GM19324 (cell line): Measurements from ENCODE around the gene ITGA6.
"Not testable (repeated sequence)": the region's sequence is repeated elsewhere in the genome, so short reads cannot be mapped to it uniquely, and the experiment has no call there.

ENCODE experiments used
- ATAC-seq: cut with Tn5 transposase; IDR thresholded peaks from one replicate; pipeline ENCODE4 v1.9.1; 2021; ENCODE audit warnings: mild to moderate bottlenecking, moderate library complexity; ENCODE audit not compliant: unreplicated experiment, low FRiP score

ITGA6 gene

GRCh38 chr2:172507199-172507598 lies 79.8 kb downstream of the ITGA6 start:
- ATAC-seq, result no peak

GRCh38 chr2:172510088-172510487 lies 82.7 kb downstream of the ITGA6 start:
- ATAC-seq, result no peak

GRCh38 chr2:172510548-172510947 lies 83.2 kb downstream of the ITGA6 start:
- ATAC-seq, result no peak

DNA sequence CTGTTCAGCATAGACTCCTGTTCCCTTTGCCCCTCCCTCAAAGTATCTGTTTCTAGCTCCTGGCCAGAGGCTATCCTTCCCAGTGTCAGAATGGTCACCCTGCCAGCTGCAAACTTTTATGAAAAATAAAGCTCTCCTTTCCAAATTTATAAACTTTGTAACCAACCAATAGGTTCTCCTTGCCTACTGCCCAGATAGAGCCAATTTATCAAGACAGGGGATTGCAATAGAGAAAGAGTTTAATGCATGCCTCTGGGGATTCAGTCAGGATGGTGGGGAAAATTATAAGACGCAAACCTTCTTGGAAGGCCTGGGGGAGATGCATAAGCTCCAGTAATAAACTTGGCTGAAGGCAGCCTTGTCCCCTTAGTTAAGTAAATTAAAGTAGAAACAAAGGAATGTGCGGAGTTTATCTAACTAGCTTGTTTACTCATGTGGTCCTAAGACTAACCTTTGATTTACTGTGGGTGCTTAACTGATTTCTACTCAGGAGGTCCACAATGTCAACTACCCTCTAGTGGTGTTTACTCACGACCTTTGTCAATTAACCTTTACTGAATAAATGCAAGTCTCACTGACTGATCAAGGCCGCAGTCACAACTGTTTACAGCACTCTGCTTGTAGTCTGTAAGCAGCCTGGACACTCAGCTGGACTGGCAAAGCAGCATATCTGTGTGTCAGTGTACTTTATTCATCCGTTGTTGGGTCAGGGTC lies 85.6 kb downstream of the ITGA6 start:
- ATAC-seq, result no peak

GRCh38 chr2:172513524-172513900 lies 86.1 kb downstream of the ITGA6 start:
- no peak for ATAC-seq

DNA sequence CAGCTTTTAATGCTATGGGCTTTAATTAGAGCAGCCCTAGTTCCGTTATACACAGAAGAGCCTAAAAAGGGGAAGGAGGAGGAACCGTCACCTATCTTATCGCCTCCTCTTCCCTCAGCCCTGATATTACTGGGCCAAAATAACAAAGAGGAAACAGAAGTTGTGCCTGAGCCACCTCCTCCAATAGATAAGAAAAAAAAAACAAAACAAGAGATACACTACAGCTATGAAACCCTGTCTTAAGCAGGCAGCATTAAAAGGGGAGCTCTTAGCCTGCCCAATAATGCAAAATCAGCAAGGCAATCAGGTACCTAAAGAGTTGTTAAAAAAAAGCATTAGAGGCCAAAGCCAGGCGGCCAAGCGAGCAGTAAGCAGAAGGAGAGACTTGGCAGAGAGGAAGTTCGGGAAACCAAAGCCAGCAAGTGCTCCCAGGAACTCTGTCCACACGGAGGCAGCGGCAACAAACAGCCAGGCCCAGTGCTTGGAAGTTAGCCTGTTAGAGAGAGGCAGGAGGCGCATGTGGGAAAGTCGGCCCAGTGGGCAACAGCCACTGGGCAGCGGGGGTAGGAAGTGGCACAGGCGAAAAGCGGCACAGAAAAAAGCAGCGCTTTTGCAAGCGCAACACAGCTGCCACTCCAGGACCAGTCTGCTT lies 86.7 kb downstream of the ITGA6 start:
- no peak for ATAC-seq

GRCh38 chr2:172516299-172516698 lies 88.9 kb downstream of the ITGA6 start:
- ATAC-seq, result no peak

DNA sequence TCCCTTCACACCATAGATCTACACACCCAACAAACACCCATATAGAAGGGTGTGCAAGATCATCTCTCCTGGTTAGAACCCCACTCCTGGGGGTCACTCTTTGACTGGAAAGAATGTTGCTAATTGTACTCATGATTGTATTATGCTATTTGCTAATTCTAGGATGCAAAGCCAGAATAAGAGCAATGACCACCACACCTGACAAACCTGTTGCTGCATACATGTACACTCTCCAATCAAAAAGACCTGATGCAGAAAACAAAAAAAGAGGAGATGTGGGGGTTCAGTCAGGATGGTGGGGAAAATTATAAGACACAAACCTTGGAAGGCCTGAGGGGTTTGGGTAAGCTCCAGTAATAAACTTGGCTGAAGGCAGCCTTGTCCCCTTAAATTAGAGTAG lies 91.6 kb downstream of the ITGA6 start:
- no peak for ATAC-seq

- ATAC-seq, result no peak
These were observed 98.2 kb downstream of the ITGA6 start for GRCh38 chr2:172525601-172526000.

GRCh38 chr2:172531309-172531708 lies 103.9 kb downstream of the ITGA6 start:
- ATAC-seq, result no peak

DNA sequence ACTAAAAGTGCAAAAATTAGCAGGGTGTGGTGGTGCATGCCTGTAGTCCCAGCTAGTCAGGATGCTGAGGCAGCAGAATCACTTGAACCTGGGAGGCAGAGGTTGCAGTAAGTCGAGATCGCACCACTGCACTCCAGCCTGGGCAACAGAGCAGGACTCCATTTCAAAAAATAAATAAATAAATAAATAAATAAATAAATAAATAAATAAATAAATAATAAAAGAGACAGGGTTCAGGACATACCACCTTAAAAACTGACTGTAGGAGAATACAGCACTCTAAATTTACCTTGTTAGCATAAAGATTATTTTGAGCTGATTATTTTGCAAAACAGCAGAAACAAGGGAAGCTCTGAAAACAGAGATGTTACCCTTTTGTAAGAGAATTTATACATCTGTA lies 105.1 kb downstream of the ITGA6 start:
- ATAC-seq, result not testable (repeated sequence)

GRCh38 chr2:172533687-172534086 lies 106.3 kb downstream of the ITGA6 start:
- ATAC-seq, result no peak

GRCh38 chr2:172535119-172535518 lies 107.7 kb downstream of the ITGA6 start:
- no peak for ATAC-seq

GRCh38 chr2:172537851-172538250 lies 110.5 kb downstream of the ITGA6 start:
- ATAC-seq, result not testable (repeated sequence)

DNA sequence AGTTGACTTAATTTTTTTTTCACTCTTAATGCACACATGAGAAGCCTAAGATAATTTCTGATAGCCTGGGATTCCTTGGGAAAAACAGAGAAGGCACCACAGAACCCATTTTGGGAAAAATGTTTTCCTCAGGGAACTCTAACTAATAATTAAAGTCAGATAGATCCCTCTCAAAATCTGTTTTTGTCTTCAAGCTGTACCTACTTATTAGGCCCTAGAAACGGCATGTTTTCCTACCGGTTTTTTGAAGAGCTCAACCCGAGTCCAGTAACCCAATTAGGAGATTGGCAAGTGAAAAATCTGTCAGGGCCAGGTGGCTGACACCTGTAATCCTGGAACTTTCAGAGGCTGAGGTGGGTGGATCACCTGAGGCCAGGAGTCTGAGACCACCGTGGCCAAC lies 112.4 kb downstream of the ITGA6 start:
- ATAC-seq, result no peak

DNA sequence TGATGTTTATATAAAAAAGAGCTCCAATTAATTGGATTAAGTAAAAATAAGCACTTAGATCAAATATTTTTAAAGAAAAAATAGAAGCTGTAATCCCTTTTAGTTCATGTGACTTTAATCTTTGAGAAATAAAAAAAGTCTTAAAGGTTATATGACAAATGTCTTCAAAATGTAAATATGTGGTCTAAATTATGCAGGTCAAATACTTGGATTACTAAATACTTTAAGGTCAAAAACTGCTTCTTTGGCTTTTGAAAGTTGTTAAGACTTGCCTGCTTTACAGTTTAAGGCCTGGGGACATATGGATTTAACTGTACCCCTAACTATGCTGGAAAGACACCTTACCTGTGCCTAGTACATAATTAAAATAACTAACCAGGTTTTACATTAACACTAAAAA lies 113.0 kb downstream of the ITGA6 start:
- ATAC-seq, result no peak

GRCh38 chr2:172545408-172546075 lies 118.2 kb downstream of the ITGA6 start:
- no peak for ATAC-seq

GRCh38 chr2:172549131-172549530 lies 121.7 kb downstream of the ITGA6 start:
- ATAC-seq, result no peak

- ATAC-seq, result not testable (repeated sequence)
These were observed 122.4 kb downstream of the ITGA6 start for GRCh38 chr2:172549802-172550201.

GRCh38 chr2:172550419-172550818 lies 123.0 kb downstream of the ITGA6 start:
- ATAC-seq, result no peak

- ATAC-seq, result no peak
These were observed 123.9 kb downstream of the ITGA6 start for GRCh38 chr2:172551271-172551670.
